Hepatocyte (in vitro differentiated cells): Measurements from ENCODE around the gene TOP3A.

Experiments
- EZH2 ChIP-seq: fragments of 200-600 bp; sonication (generic); IDR thresholded peaks from 2 replicates; pipeline ENCODE4 v1.6.1; 2016; ENCODE audit warnings: antibody characterized with exemption, mild to moderate bottlenecking, borderline replicate concordance
- EZH2phosphoT487 ChIP-seq: fragments of 200-600 bp; sonication (generic); IDR thresholded peaks from one replicate; pipeline ENCODE4 v1.6.1; 2018; ENCODE audit warnings: antibody characterized with exemption, mild to moderate bottlenecking, low read depth, moderate library complexity; ENCODE audit not compliant: unreplicated experiment, severe bottlenecking
- TF ChIP-seq, protein P1 (sequence below): fragments of 200-600 bp; sonication (generic); IDR thresholded peaks from 2 replicates; pipeline ENCODE4 v1.5.1; 2016; ENCODE audit warnings: antibody characterized with exemption, mild to moderate bottlenecking; ENCODE audit not compliant: poor library complexity

GRCh38 chr17:18278867-18279266 is 35.9 kb downstream of the TOP3A start:
- no peak for TF ChIP-seq EZH2
- TF ChIP-seq, protein P1, sequence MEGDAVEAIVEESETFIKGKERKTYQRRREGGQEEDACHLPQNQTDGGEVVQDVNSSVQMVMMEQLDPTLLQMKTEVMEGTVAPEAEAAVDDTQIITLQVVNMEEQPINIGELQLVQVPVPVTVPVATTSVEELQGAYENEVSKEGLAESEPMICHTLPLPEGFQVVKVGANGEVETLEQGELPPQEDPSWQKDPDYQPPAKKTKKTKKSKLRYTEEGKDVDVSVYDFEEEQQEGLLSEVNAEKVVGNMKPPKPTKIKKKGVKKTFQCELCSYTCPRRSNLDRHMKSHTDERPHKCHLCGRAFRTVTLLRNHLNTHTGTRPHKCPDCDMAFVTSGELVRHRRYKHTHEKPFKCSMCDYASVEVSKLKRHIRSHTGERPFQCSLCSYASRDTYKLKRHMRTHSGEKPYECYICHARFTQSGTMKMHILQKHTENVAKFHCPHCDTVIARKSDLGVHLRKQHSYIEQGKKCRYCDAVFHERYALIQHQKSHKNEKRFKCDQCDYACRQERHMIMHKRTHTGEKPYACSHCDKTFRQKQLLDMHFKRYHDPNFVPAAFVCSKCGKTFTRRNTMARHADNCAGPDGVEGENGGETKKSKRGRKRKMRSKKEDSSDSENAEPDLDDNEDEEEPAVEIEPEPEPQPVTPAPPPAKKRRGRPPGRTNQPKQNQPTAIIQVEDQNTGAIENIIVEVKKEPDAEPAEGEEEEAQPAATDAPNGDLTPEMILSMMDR = no peak
- no peak for TF ChIP-seq EZH2phosphoT487
